Measurements from ENCODE around the gene AQP2.
A peak's percentile ranks its signal among the peaks of the same experiment; 100 is the strongest.

AQP2 gene

GRCh38 chr12:49941556-49942511 lies 8.7 kb upstream of the AQP2 start:
- no peak for DNase-seq (ENCODE audit: low read depth, low spot score)

GRCh38 chr12:49942512-49942893 lies 8.0 kb upstream of the AQP2 start:
- no peak for DNase-seq (ENCODE audit: low read depth, low spot score)

DNA sequence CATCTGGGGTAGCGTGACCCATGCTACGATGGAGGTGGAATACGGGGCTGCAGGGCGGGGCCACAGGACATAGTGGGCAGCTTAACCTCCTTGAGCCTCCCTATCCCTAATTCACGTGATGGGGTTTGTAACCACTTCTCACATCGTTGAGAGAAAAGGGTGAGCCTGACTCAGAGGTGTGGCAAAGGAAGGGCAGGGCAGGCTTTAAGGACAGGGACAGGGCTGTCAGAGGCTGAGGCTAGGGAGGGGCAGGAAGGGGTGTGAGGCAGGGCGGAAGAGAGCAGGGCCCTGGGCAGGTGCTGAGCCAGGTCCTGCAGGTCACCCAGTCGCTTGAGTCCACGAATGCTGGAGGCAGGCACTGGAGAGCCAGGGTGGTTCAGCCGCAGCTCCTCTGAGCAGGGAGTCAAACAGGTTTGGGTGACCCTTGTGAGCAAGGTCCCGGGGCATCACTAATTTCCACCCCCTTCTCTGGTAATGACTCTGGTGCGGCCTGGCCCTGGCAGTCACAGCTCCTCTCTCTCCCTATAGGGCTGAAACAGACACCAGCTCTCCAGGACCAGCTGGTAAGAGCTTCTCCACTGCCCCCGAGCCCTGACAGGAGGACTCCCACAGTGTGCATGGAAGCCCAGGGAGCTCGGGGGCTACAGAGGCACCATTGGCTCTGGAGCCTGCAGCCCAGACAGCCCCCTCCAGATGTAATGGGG lies 7.5 kb upstream of the AQP2 start:
- DNase-seq (ENCODE audit: low read depth, low spot score) = no peak

- no peak for DNase-seq (ENCODE audit: low read depth, low spot score)
Observed at GRCh38 chr12:49943625-49943960, 6.9 kb upstream of the AQP2 start.

- DNase-seq (ENCODE audit: low read depth, low spot score) = no peak
Observed at GRCh38 chr12:49944046-49944445, 6.5 kb upstream of the AQP2 start.

DNA sequence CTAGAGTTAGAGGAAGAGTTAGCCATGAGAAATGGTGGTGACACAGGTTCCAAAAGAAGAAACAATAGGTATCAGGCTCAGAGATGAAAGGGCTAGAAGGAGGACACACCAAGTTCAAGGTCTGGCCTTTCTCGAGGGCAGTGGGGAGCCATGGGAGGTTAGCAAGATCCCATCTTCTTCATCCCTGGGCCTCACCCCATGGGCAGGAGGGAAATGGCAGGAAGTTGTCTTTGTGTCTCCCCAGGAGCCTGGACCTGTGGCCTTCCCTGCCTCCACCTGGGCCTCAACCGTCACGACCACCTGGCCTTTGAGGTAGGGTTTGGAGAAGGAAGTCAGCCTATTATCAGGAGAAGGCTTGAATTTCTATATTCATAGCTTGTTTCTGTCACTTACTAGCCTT lies 5.8 kb upstream of the AQP2 start:
- DNase-seq (ENCODE audit: low read depth, low spot score) = no peak

DNA sequence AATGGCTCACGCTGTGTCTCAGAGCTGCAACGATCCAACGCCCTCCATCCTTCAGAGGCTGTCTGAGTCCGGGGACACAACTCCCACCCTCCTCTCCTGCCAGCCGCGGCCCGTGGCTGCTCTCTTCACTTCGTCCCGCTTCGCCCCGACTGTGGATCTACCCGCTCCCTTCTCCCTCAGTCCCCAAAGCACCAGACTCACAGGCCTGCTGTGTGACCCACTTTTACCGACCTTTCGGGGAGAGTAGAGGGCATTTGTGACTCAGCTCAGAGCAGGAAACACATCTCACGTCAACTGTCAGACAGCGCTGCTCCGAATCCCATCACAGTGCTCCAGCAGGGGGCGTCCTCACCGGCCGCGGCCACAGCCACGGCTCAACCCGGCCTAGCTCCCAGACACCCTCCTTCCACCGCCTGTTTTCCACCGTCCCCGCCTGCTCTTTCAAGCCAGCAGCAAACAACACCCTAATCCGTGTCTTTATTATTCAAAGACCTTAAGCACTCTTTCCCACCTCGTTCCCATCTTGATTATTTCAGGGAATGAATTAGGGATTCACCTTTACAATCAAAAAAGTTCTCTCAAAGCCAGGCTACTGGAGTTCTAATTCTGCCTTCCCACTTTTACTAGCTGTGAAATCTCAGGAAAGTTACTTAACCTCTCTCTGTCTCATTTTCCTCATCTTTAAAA lies 5.0 kb upstream of the AQP2 start:
- peak; percentile 63 for DNase-seq (ENCODE audit: low read depth, low spot score)

DNA sequence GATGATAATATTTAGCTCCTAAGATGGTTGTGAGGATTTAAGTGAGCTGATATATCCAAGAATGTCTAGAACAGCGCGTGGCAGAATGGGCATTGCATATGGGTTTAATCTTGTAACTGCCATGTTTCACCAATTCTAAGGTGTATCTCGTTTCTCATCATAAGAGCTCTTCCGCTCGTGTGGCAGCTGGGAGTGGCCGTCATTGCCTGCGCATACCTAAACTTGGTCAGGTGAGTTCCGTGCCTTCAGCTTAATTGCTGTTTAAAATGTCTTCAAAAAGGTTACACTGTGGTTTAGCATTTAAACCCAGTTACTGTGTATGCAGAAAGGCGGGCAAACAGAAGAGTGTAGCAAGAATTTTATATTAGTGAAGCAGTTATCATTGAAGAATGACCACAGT lies 4.5 kb upstream of the AQP2 start:
- DNase-seq (ENCODE audit: low read depth, low spot score) = no peak

GRCh38 chr12:49946497-49946896 lies 4.0 kb upstream of the AQP2 start:
- no peak for DNase-seq (ENCODE audit: low read depth, low spot score)

DNA sequence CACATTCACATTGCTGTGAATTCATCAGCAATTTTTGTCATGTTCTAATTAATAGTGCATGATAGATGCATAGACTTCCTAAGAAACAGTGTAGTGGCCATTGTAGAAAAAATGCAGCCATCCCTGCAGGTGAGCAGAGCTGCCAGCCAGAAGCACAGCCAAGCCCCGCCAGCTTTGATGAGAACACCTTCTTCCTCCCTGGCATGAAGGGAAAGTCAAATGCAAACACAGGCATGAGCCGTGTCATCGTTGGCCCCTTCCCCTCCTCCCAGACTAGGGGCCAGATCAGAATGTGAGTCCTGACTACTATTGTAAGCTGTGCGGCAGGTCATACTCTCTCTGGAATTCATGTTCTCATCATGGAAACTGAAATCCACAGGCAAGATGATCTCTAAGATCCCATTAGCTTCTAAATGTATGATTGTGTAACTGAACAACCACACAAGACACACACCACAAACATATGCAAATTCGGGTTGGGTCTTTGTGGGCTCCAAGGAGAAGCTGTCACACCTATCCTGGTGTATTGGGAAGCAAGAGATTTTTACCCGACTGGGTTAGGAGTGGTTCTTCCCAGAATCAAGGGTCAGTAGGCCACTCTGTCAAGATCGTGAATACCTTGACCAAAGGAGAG lies 2.8 kb upstream of the AQP2 start:
- no peak for DNase-seq (ENCODE audit: low read depth, low spot score)

- no peak for DNase-seq (ENCODE audit: low read depth, low spot score)
Observed at GRCh38 chr12:49948866-49949845, 1.4 kb upstream of the AQP2 start.

GRCh38 chr12:49949866-49950265 lies 671 bp upstream of the AQP2 start:
- DNase-seq (ENCODE audit: low read depth, low spot score) = no peak

DNA sequence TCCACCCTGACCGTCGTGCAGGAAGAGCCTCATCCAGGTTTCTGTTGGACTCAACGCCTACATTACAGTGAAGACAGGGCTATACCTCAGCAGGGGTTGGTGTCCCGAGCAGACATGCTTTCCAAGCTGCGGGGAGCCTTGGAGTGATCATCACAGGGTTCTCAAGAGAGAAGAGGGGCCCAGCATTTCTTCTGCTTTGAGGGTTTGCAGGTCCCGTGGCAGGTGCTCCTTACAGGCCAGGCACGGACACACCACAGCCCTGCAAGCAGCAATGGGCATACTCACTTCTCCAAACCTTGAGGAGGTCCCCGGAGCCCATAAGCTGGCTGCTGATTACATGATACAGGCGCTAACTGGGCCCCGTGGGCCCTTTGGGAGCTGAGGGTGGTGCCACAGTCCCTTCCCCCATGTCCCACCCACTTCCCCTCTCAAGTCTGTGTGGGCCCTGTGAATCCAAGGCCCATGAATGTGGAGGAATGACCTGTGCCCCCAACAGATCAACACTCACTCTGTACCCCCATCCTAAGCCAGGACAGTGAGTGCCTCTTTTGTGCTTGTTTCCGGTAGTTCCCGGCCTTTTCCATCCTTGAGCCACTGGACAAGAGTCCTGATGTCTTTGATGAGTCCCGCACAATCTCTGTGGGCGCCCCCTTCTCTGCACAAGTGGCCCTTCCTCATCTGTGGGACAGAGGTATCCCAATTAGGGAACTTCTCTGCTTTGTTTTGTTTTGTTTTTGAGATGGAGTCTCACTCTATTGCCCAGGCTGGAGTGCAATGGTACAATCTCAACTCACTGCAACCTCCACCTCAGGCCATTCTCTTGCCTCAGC lies 1.1 kb downstream of the AQP2 start:
- DNase-seq (ENCODE audit: low read depth, low spot score) = no peak

GRCh38 chr12:49952391-49953055 lies 2.0 kb downstream of the AQP2 start:
- DNase-seq (ENCODE audit: low read depth, low spot score) = no peak

- DNase-seq (ENCODE audit: low read depth, low spot score) = no peak
Observed at GRCh38 chr12:49953151-49953550, 2.6 kb downstream of the AQP2 start.

DNA sequence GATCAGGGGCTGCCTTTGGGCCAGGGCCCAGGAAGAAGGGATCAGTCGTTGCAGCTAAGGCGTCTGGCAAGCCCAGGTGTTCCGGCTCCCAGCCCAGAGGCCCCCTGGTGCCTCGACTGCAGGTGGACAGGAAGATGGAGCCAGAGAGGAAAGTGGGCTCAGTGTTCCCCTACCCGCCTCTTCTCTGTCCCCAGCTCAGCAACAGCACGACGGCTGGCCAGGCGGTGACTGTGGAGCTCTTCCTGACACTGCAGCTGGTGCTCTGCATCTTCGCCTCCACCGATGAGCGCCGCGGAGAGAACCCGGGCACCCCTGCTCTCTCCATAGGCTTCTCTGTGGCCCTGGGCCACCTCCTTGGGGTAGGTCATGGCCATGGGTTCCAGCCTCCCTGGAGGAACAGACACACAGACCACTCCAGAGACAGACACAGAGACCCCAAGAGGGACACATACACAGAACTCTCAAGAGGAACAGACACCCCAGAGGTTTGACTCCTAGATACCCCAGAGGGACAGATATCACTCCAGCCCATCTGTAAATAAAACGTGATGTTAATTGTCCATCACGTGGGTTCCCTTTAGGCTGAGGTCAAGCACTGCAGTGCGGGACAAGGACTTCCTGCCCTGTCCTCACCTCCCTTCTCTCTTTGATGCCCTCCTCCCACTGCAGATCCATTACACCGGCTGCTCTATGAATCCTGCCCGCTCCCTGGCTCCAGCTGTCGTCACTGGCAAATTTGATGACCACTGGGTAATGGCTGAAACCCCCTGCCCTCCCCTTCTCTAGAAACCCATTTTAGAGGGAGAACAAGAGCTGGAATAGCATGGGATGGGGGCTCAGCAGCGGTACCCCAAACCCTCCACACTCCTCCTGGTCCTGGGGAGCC lies 3.7 kb downstream of the AQP2 start:
- DNase-seq (ENCODE audit: low read depth, low spot score) = no peak

DNA sequence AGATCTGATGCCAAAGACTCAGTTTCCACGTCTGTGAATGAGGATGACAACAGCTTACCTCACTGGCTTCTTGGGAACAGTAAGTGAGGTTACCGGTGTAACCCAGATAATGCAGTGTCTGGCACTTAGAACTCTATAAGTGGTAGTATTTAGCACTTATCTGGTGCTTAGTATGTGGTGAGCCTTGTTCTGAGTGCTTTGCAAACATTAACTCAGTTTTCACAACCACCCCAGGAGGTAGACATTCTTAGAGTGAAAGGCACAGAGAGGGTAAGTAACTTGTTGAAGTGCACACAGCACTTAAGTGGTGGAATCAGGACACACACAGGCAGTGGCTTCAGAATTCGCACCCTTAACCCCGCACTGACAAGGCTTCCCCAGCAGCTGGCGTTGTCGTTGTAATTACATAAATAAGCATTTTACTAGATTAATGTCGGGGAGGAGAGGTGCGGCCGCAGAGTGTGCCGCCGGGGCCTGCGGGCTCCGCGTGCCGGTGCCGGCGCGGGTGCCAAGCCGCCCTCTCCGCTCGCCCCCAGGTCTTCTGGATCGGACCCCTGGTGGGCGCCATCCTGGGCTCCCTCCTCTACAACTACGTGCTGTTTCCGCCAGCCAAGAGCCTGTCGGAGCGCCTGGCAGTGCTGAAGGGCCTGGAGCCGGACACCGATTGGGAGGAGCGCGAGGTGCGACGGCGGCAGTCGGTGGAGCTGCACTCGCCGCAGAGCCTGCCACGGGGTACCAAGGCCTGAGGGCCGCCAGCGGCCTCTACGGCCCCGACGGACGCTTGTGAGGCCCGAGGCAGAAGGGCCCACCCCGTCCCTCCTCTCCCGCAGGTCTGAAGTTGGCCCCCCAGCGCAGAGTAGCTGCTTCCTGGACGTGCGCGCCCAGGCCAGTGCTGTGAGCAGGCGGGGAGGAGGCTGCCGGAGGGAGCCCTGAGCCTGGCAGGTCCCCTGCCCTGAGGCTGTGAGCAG lies 4.6 kb downstream of the AQP2 start:
- DNase-seq (ENCODE audit: low read depth, low spot score) = no peak

Data from iPS DF 19.7 (cell line).